K562 (cell line): ENCODE measurements around the gene WNT3. TPM values are rescaled to one million over a fixed set of nuclear protein-coding genes. Genes with fewer than 3 reads are reported as not detected.
A peak's percentile ranks its signal among the peaks of the same experiment; 100 is the strongest.
"Not testable (repeated sequence)": the region's sequence is repeated elsewhere in the genome, so short reads cannot be mapped to it uniquely, and the experiment has no call there.

Source experiments
- ATAC-seq: fragments of 200-7000 bp; cut with Tn5 transposase; 3 replicates; pipeline ENCODE4 v1.9.1; 2020; ENCODE audit warnings: moderate library complexity
- BruUV-seq: library from RNA; stranded (reverse); fragments of 400-500 nt; replicated peaks from 2 replicates; lab custom pipeline; 2021; lab: Mats Ljungman, UMichigan
- CTCF ChIA-PET: fragments of 300-600 bp; formaldehyde crosslinking; extraction: SDS; loops from one replicate; lab custom pipeline; 2021; ENCODE audit warnings: low intra/inter-chr PET ratio; lab: Yijun Ruan, JAX
- POLR2A ChIA-PET: fragments of 300-600, 350-650 bp; sonication (Branson Sonifier 250); formaldehyde crosslinking; extraction: SDS; loops from one replicate; lab custom pipeline; 2021; ENCODE audit warnings: antibody characterized with exemption, inconsistent platforms; lab: Yijun Ruan, JAX
- DNase-seq, 4 experiments: peaks; one replicate each; pipeline versions ENCODE4 v3.0.0 to v3.0.0-alpha.2; 2011 to 2018; ENCODE audit warnings: low spot score in 3 of 4, mixed read lengths in 3 of 4; ENCODE audit errors: extremely low read depth in 1 of 4
- FAIRE-seq: peaks from 2 replicates; lab custom pipeline; 2011; peaks lifted over from hg19 to GRCh38; lab: Jason Lieb, UNC
- H2AFZ ChIP-seq: 2 replicates; pipeline ENCODE4 v1.6.0; 2011; ENCODE audit warnings: low read depth, low read length, control low read depth, inconsistent platforms
- H3K27ac ChIP-seq: fragments of 200-600 bp; 3 replicates; pipeline ENCODE4 v1.8.0; 2011; ENCODE audit warnings: low read depth, mild to moderate bottlenecking, control low read depth, inconsistent platforms, low read length, moderate library complexity, mixed read lengths; ENCODE audit errors: extremely low read depth
- H3K27me3 ChIP-seq, 2 experiments: fragments of 300-600 bp in 1 of 2; 2 replicates in 1 of 2; 3 replicates in 1 of 2; pipeline versions ENCODE4 v1.6.0 to v1.8.0; 2011; ENCODE audit warnings: inconsistent platforms in 2 of 2, low read length in 2 of 2, mild to moderate bottlenecking in 1 of 2, mixed read lengths in 1 of 2, moderate library complexity in 1 of 2; ENCODE audit not compliant: control insufficient read depth in 2 of 2, insufficient read depth in 2 of 2
- H3K36me3 ChIP-seq: fragments of 300-600 bp; 3 replicates; pipeline ENCODE4 v1.8.0; 2011; ENCODE audit warnings: mild to moderate bottlenecking, low read length, inconsistent platforms; ENCODE audit not compliant: control insufficient read depth, insufficient read depth
- H3K4me1 ChIP-seq, 2 experiments: fragments of 200-600 bp in 1 of 2; replicated peaks in 1 of 2; 2 replicates in 1 of 2; 3 replicates in 1 of 2; pipeline versions ENCODE4 v1.5.1 to v1.8.0; 2011; ENCODE audit warnings: inconsistent platforms in 2 of 2, low read length in 2 of 2, mild to moderate bottlenecking in 1 of 2, mixed read lengths in 1 of 2, moderate library complexity in 1 of 2; ENCODE audit not compliant: control insufficient read depth in 2 of 2, insufficient read depth in 2 of 2
- H3K4me2 ChIP-seq: 2 replicates; pipeline ENCODE4 v1.6.1; 2011; ENCODE audit warnings: low read length, control low read depth, inconsistent platforms, mixed read lengths; ENCODE audit not compliant: insufficient read depth
- H3K4me3 ChIP-seq: fragments of 200-600 bp; sonication (generic), shearing (Covaris generic); 2 replicates; pipeline ENCODE4 v1.5.1; 2016; ENCODE audit warnings: control low read depth, inconsistent platforms
- H3K79me2 ChIP-seq: fragments of 200-600 bp; 3 replicates; pipeline ENCODE4 v1.8.0; 2011; ENCODE audit warnings: low read length, inconsistent platforms; ENCODE audit not compliant: control insufficient read depth, insufficient read depth
- H3K9ac ChIP-seq, 2 experiments: 2 replicates each; pipeline versions ENCODE4 v1.6.0 to v1.6.1; 2011; ENCODE audit warnings: low read depth in 2 of 2, low read length in 2 of 2, control low read depth in 1 of 2, inconsistent platforms in 1 of 2, mild to moderate bottlenecking in 1 of 2, mixed read lengths in 1 of 2; ENCODE audit not compliant: insufficient read depth in 1 of 2
- H3K9me1 ChIP-seq: one replicate; pipeline ENCODE4 v1.6.0; 2011; ENCODE audit warnings: inconsistent platforms, mild to moderate bottlenecking, low read length, moderate library complexity; ENCODE audit not compliant: control insufficient read depth, insufficient read depth
- H3K9me3 ChIP-seq: replicated peaks from 2 replicates; pipeline ENCODE4 v1.5.1; 2011; ENCODE audit warnings: low read depth, low read length, inconsistent platforms; ENCODE audit not compliant: control insufficient read depth, insufficient read depth
- H4K20me1 ChIP-seq: replicated peaks from 2 replicates; pipeline ENCODE4 v1.6.1; 2011; ENCODE audit warnings: low read length, inconsistent platforms, mixed read lengths; ENCODE audit not compliant: control insufficient read depth, insufficient read depth
- AFF1 ChIP-seq, 2 experiments: fragments of 450-650 bp; IDR thresholded peaks; 2 replicates each; pipeline ENCODE4 v1.6.1; 2018; ENCODE audit warnings: mild to moderate bottlenecking in 2 of 2, low read depth in 1 of 2; ENCODE audit not compliant: partially characterized antibody in 2 of 2
- WGBS: fragments of 100-300 bp; shearing (Covaris generic); methylation state at CpG from one replicate; pipeline ENCODE4 v1.1.6; 2016; ENCODE audit warnings: low coverage, mixed read lengths; ENCODE audit not compliant: insufficient coverage; ENCODE audit errors: missing lambda C conversion rate; 5-methylcytosine and 5-hydroxymethylcytosine counted together
- in situ Hi-C: fragments of 300-500 bp; cut with MboI; formaldehyde crosslinking; loops from 4 replicates; pipeline ENCODE4 v1.15.0; 2018; ENCODE audit warnings: inconsistent platforms, mixed read lengths
- intact Hi-C: fragments of 100-400 bp; cut with micrococcal nuclease; formaldehyde crosslinking; loops from 2 replicates; pipeline ENCODE4 v1.14.2; 2022
- polyA plus RNA-seq, 8 experiments: library from polyadenylated mRNA; depleted of rRNA in 4 of 8; stranded (reverse) in 5 of 8; unstranded in 3 of 8; fragments of >200 nt; fragmentation: Nextera tagmentation in 2 of 8; fragmentation: Illumina TruSeq in 1 of 8; extraction: Ambion mirVana in 2 of 8; extraction: Trizol in 1 of 8; gene quantifications; 2 replicates each; pipeline versions ENCODE4 v1.2.1 to v1.2.3, GENCODE V29; 2011 to 2014; ENCODE audit warnings: inconsistent platforms in 1 of 8, missing spikeins in 1 of 8
- total RNA-seq, 7 experiments: library from RNA; depleted of rRNA in 6 of 7; stranded (reverse); fragments of >200 nt in 6 of 7; fragmentation: Illumina TruSeq in 2 of 7; extraction: Trizol in 2 of 7; gene quantifications; 2 replicates each; pipeline versions ENCODE4 v1.2.1 to v1.2.3, GENCODE V29; 2011 to 2021; ENCODE audit warnings: low replicate concordance in 1 of 7

Gene WNT3
- total and polyA plus RNA-seq, 9 of the 15 experiments (the other 6 are each of a cell fraction or from before 2014, with no cell fraction given) = 1.5 to 6.1 (median 3.3) TPM

GRCh38 chr17:46840596-46840995, 22.1 kb upstream of the WNT3 start:
- peak in 1 of 2 experiments; percentile 91 for TF ChIP-seq AFF1 (IDR thresholded peaks at IDR 0.05; ENCODE audit: low read depth in 1 of 2, partially characterized antibody in 2 of 2)
- H3K4me1 ChIP-seq, H3K9me1 ChIP-seq, CTCF ChIA-PET, H3K27me3 ChIP-seq, H3K36me3 ChIP-seq, H3K9ac ChIP-seq, ATAC-seq, FAIRE-seq, DNase-seq, H3K9me3 ChIP-seq, H3K4me3 ChIP-seq, H4K20me1 ChIP-seq, BruUV-seq, H3K27ac ChIP-seq, H3K4me2 ChIP-seq, H3K79me2 ChIP-seq, H2AFZ ChIP-seq: not testable (repeated sequence)
- WGBS = 7% methylated on average over 3 of the region's 3 CpGs
- intact Hi-C loops (loop anchor here (5.0 kb wide), 1 partner anchor 167 kb away; no protein-coding TSS in a partner anchor), in situ Hi-C loops (loop anchor here (25.0 kb wide), 2 partner anchors 203 to 853 kb away; partner anchors contain the start of gene STH)
- POLR2A ChIA-PET = interaction anchor here (1.0 kb wide), 1 partner anchor 247 kb away, joined by 3 read pairs; no protein-coding TSS in a partner anchor
